ENCODE measurements around the gene KCNQ1.

GRCh38 chr11:2511421-2512369 is 66.9 kb downstream of the KCNQ1 start:
- no peak for TF ChIP-seq CTCF (IDR thresholded peaks at IDR 0.05)
- TF ChIP-seq EZH2 (IDR thresholded peaks at IDR 0.05; ENCODE audit: borderline replicate concordance, insufficient read depth, low read depth, low read length, poor library complexity, severe bottlenecking): no peak

Measured in B cell (primary cell).